GM12892 (cell line): ENCODE data around the gene WNT5A.

Experiments used
- POLR2A ChIP-seq: IDR thresholded peaks from 2 replicates; pipeline ENCODE4 v1.6.1; 2011; ENCODE audit warnings: low read depth, low read length, control low read depth
- POLR2AphosphoS5 ChIP-seq: IDR thresholded peaks from 2 replicates; pipeline ENCODE4 v1.6.1; 2011; ENCODE audit warnings: low read depth, low read length, control low read depth
- TAF1 ChIP-seq: IDR thresholded peaks from 2 replicates; pipeline ENCODE4 v1.6.1; 2011; ENCODE audit warnings: low read depth, mild to moderate bottlenecking, control low read depth, low read length, borderline replicate concordance

- TF ChIP-seq TAF1 (no peak), POLR2A (no peak), POLR2AphosphoS5 (no peak)
These were observed 18.7 kb upstream of the WNT5A start for GRCh38 chr3:55505776-55506175.
